ENCODE measurements around the gene CFAP119. TPM values are rescaled to one million over a fixed set of nuclear protein-coding genes. Genes with fewer than 3 reads are reported as not detected.

CFAP119 gene
- total and polyA plus RNA-seq, 10 of the 15 experiments (the other 5 are each of a cell fraction or from before 2014, with no cell fraction given) = 2.2 to 9.4 (median 4.3) TPM

DNA sequence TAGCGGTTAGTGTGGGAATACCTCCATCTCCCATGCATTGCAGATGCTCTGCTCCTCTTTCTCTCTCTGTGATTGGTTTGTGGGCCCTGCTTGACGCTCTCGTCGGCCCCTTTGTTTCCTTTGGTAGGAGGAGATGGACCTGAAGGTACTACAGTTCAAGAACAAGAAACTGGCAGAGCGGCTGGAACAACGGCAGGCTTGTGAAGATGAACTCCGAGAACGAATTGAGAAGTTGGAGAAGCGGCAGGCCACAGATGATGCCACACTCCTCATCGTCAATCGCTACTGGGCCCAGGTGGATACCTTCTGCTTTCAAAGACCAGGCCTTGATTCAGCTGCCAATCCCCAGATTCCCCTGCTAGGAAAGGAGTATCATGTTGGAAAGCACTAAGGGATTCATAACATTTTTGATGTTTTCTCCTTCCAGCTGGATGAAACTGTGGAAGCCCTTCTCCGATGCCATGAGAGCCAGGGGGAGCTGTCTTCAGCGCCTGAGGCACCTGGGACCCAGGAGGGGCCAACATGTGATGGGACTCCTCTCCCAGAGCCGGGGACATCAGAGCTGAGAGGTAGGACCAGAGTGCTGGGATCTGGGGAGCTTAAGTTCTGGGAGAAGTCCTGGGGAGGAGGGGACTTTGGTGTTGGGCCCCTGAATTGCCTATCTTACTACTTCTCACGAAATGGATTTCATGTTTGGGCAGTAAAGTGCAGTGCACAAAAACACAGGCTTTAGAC, 1.3 kb upstream of the CFAP119 start (continued):
- TF ChIP-seq, protein P1, sequence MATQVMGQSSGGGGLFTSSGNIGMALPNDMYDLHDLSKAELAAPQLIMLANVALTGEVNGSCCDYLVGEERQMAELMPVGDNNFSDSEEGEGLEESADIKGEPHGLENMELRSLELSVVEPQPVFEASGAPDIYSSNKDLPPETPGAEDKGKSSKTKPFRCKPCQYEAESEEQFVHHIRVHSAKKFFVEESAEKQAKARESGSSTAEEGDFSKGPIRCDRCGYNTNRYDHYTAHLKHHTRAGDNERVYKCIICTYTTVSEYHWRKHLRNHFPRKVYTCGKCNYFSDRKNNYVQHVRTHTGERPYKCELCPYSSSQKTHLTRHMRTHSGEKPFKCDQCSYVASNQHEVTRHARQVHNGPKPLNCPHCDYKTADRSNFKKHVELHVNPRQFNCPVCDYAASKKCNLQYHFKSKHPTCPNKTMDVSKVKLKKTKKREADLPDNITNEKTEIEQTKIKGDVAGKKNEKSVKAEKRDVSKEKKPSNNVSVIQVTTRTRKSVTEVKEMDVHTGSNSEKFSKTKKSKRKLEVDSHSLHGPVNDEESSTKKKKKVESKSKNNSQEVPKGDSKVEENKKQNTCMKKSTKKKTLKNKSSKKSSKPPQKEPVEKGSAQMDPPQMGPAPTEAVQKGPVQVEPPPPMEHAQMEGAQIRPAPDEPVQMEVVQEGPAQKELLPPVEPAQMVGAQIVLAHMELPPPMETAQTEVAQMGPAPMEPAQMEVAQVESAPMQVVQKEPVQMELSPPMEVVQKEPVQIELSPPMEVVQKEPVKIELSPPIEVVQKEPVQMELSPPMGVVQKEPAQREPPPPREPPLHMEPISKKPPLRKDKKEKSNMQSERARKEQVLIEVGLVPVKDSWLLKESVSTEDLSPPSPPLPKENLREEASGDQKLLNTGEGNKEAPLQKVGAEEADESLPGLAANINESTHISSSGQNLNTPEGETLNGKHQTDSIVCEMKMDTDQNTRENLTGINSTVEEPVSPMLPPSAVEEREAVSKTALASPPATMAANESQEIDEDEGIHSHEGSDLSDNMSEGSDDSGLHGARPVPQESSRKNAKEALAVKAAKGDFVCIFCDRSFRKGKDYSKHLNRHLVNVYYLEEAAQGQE (IDR thresholded peaks at IDR 0.05; ENCODE audit: low read depth, low read length) = no peak
- no peak for TF ChIP-seq ASH2L (IDR thresholded peaks at IDR 0.05; ENCODE audit: borderline replicate concordance, low read depth)
- TF ChIP-seq BHLHE40 (IDR thresholded peaks at IDR 0.05; ENCODE audit: borderline replicate concordance in 1 of 2, low read depth in 2 of 2, low read length in 1 of 2) = no peak
- no peak for TF ChIP-seq CHD1 (IDR thresholded peaks at IDR 0.05; ENCODE audit: low read depth, low read length)
- TF ChIP-seq, protein P2, sequence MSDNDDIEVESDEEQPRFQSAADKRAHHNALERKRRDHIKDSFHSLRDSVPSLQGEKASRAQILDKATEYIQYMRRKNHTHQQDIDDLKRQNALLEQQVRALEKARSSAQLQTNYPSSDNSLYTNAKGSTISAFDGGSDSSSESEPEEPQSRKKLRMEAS (IDR thresholded peaks at IDR 0.05; ENCODE audit: low read depth, low read length) = no peak
- no peak for TF ChIP-seq ZSCAN29 (IDR thresholded peaks at IDR 0.05)
- TF ChIP-seq HDAC2 (IDR thresholded peaks at IDR 0.05) = no peak
- no peak for TF ChIP-seq NRF1 (conservative IDR thresholded peaks at IDR 0.05; ENCODE audit: low read depth, low read length)

All from GM12878 (cell line).